Spleen (tissue), 11 donors: Measurements from ENCODE around the gene SPATA12. TPM values are rescaled to one million over a fixed set of nuclear protein-coding genes. Genes with fewer than 3 reads are reported as not detected.

ENCODE experiments used
- DNase-seq: peaks from one replicate; pipeline ENCODE4 v3.0.0-alpha.2; 2020
- H3K27ac ChIP-seq, 8 donors: fragments of 200-600 bp; sonication (generic) in 7 of 8; 1 replicate in 4 of 8; 2 replicates in 4 of 8; pipeline versions ENCODE4 v1.5.0 to v1.8.0; 2016 to 2021; ENCODE audit warnings: inconsistent platforms in 4 of 8, mild to moderate bottlenecking in 4 of 8, moderate library complexity in 1 of 8
- H3K27me3 ChIP-seq, 7 donors: fragments of 200-600 bp; sonication (generic) in 6 of 7; replicated peaks in 1 of 7; 1 replicate in 4 of 7; 2 replicates in 3 of 7; pipeline versions ENCODE4 v1.5.0 to v1.8.0; 2016 to 2021; ENCODE audit warnings: inconsistent platforms in 3 of 7, mild to moderate bottlenecking in 1 of 7
- H3K36me3 ChIP-seq, 6 donors: fragments of 200-600 bp; sonication (generic) in 5 of 6; 1 replicate in 4 of 6; 2 replicates in 2 of 6; pipeline versions ENCODE4 v1.5.0 to v1.8.0; 2016 to 2021; ENCODE audit warnings: inconsistent platforms in 2 of 6
- H3K4me1 ChIP-seq, 6 donors: fragments of 200-600 bp; sonication (generic) in 5 of 6; 1 replicate in 3 of 6; 2 replicates in 3 of 6; pipeline versions ENCODE4 v1.5.0 to v1.8.0; 2016 to 2021; ENCODE audit warnings: inconsistent platforms in 3 of 6
- H3K4me3 ChIP-seq, 8 donors: fragments of 200-600 bp; sonication (generic) in 7 of 8; 1 replicate in 4 of 8; 2 replicates in 4 of 8; pipeline versions ENCODE4 v1.5.0 to v1.8.0; 2016 to 2021; ENCODE audit warnings: inconsistent platforms in 4 of 8, mild to moderate bottlenecking in 4 of 8, moderate library complexity in 2 of 8
- H3K9me3 ChIP-seq, 8 donors: fragments of 200-600 bp; sonication (generic) in 7 of 8; 1 replicate in 4 of 8; 2 replicates in 4 of 8; pipeline versions ENCODE4 v1.5.0 to v1.8.0; 2016 to 2021; ENCODE audit warnings: inconsistent platforms in 4 of 8
- POLR2A ChIP-seq, 3 donors: fragments of 450-650 bp; IDR thresholded peaks; one replicate each; pipeline ENCODE4 v1.5.1; 2017; ENCODE audit warnings: antibody characterized with exemption in 3 of 3, mild to moderate bottlenecking in 1 of 3
- POLR2AphosphoS5 ChIP-seq, 3 donors: sonication (generic); formaldehyde crosslinking; IDR thresholded peaks; one replicate each; pipeline ENCODE4 v1.5.1; 2017; ENCODE audit warnings: antibody characterized with exemption in 3 of 3
- WGBS, 5 donors: extraction: QIAGEN DNeasy Blood & Tissue Kit in 3 of 5; methylation state at CpG; one replicate each; pipeline versions ENCODE4 v1.1.5 to v1.1.7; 2013 to 2018; 5-methylcytosine and 5-hydroxymethylcytosine counted together
- intact Hi-C: fragments of 100-400 bp; cut with DNase I; formaldehyde crosslinking; loops from one replicate; pipeline ENCODE4 v1.15.0; 2023; ENCODE audit warnings: low total_unique reads
- polyA plus RNA-seq, 3 donors: library from polyadenylated mRNA; stranded (reverse); fragments of 200-250 nt; gene quantifications; one replicate each; pipeline ENCODE4 v1.2.1, GENCODE V29; 2013
- total RNA-seq, 7 donors: library from RNA; depleted of rRNA in 3 of 7; stranded (reverse); fragments of >200 nt in 3 of 7; fragmentation: NEBNext Ultra II Directional in 4 of 7; extraction: Animal tissue kit (Norgen Biotek cat#: 25700) in 4 of 7; gene quantifications; one replicate each; pipeline versions ENCODE4 v1.1.0 to v1.2.1, GENCODE V29; 2016 to 2021
- TF ChIP-seq, protein P1 (sequence below), 11 experiments: fragments of 200-600 bp in 7 of 11; fragments of 450-650 bp in 4 of 11; sonication (generic) in 4 of 11; IDR thresholded peaks in 8 of 11; conservative IDR thresholded peaks in 3 of 11; 1 replicate in 7 of 11; 2 replicates in 4 of 11; pipeline versions ENCODE4 v1.4.0 to v1.8.0; 2016 to 2021; ENCODE audit warnings: antibody characterized with exemption in 11 of 11, inconsistent platforms in 4 of 11, mild to moderate bottlenecking in 1 of 11
- donor health status: healthy with polysubstance abuse.
- donor health status: DM: no; HTN: no; CAD: no; lungs with moderate emphysema.
- donor health status: DM: no; HTN: no; CAD: no.
- donor health status: Bipolar disorder and iron deficiency.
- donor health status: healthy.
- donor health status: DM: no; HTN: no; CAD: no.
- donor health status: DM: yes; HTN: yes; CAD: no.

Gene SPATA12
- total and polyA plus RNA-seq, 10 donors: 0.13 to 0.34 (median 0.16) TPM; not detected in 5

DNA sequence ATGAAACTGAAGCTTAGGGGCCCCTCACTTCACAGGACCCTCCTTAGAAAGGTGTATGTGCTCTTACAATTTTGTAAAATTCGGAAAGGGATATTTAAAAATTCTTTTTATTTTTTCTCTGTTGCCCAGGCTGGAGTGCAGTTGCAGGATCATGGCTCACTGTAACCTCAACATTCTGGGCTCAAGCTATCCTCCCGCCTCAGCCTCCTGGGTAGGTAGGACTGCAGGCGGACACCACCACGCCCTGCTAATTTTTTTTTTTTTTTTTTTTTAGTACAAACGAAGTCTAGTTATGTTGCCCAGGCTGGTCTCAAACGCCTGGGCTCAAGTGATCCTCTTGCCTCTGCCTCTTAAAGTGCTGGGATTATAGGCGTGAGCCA, 45.1 kb upstream of the SPATA12 start:
- Histone ChIP-seq H3K27me3 (no peaks in the 10 kb centered on the region), H3K27ac (no peak overlapping the region), H3K4me1 (peaks cover 0 to 4% (median 0%) of the 10 kb centered on the region in 6 donors), H3K4me3 (no peak overlapping the region), H3K9me3 (peaks cover 0 to 10% (median 0%) of the 10 kb centered on the region in 8 donors), H3K36me3 (no peaks in the 10 kb centered on the region)
- no peak for DNase-seq
- intact Hi-C loops: no loop called here
- 80 to 95% (median 92%) methylated on average over 7 of the region's 7 CpGs for WGBS, 5 donors
- TF ChIP-seq POLR2A (IDR thresholded peaks at IDR 0.05) (no peak), POLR2AphosphoS5 (IDR thresholded peaks at IDR 0.05) (no peak)
- TF ChIP-seq, protein P1, sequence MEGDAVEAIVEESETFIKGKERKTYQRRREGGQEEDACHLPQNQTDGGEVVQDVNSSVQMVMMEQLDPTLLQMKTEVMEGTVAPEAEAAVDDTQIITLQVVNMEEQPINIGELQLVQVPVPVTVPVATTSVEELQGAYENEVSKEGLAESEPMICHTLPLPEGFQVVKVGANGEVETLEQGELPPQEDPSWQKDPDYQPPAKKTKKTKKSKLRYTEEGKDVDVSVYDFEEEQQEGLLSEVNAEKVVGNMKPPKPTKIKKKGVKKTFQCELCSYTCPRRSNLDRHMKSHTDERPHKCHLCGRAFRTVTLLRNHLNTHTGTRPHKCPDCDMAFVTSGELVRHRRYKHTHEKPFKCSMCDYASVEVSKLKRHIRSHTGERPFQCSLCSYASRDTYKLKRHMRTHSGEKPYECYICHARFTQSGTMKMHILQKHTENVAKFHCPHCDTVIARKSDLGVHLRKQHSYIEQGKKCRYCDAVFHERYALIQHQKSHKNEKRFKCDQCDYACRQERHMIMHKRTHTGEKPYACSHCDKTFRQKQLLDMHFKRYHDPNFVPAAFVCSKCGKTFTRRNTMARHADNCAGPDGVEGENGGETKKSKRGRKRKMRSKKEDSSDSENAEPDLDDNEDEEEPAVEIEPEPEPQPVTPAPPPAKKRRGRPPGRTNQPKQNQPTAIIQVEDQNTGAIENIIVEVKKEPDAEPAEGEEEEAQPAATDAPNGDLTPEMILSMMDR (IDR thresholded peaks at IDR 0.05 in 8 of 11, conservative IDR thresholded peaks at IDR 0.05 in 3 of 11): no peak

DNA sequence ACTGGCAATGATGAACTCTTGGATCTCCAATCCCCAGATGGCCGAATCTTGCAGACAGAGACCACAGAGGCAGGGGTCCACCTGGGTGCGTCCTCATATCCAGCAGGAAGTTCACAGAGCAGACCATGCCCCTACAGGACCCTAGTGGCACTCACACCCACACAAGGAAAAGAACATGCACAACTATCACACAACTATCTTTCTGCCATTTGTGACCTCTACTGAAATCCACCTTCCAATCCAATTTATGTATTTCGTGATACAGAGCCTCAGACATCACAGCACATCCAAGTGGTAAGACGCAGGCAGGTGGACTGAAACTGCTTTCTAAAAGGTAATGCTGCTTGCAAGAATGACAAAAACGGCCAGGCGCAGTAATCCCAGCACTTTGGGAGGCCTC, 44.6 kb upstream of the SPATA12 start:
- Histone ChIP-seq H3K36me3 (no peaks in the 10 kb centered on the region), H3K4me3 (no peak overlapping the region), H3K27me3 (no peaks in the 10 kb centered on the region), H3K9me3 (peaks cover 0 to 10% (median 0%) of the 10 kb centered on the region in 8 donors), H3K4me1 (peaks cover 0 to 4% (median 0%) of the 10 kb centered on the region in 6 donors), H3K27ac (no peak overlapping the region)
- TF ChIP-seq POLR2A (IDR thresholded peaks at IDR 0.05): no peak
- intact Hi-C loops: no loop called here
- no peak for DNase-seq
- WGBS, 5 donors: 91 to 96% (median 94%) methylated on average over 6 of the region's 6 CpGs

DNA sequence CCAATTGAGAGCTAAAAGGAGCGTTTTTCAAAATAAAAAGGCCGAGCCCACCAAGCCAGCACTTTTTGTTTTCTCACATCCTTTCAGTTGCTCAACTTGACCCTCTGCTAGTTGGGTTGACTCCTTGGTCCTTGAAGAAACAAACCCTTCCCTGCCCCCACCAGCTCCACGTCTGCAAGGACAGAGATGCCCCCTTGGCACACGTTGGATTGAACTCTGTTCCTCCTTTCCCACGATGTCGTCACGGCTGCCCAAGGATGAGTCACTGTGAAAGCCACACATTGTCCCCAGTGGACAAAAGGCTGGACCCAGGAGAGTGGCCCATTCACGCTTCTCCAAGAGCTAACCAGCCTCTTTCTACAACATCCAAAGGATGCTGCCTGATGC, 43.0 kb upstream of the SPATA12 start:
- 47 to 72% (median 57%) methylated on average over 8 of the region's 8 CpGs for WGBS, 5 donors
- H3K27ac ChIP-seq: no peak overlapping the region
- H3K4me1 ChIP-seq: peaks cover 0 to 4% (median 0%) of the 10 kb centered on the region in 6 donors
- no peaks in the 10 kb centered on the region for H3K27me3 ChIP-seq
- DNase-seq: no peak
- H3K36me3 ChIP-seq: no peaks in the 10 kb centered on the region
- H3K9me3 ChIP-seq: peaks cover 0 to 10% (median 0%) of the 10 kb centered on the region in 8 donors
- H3K4me3 ChIP-seq: no peak overlapping the region
- intact Hi-C loops: no loop called here
- no peak for TF ChIP-seq POLR2A (IDR thresholded peaks at IDR 0.05)
- TF ChIP-seq POLR2AphosphoS5 (IDR thresholded peaks at IDR 0.05): no peak
- TF ChIP-seq, protein P1 (IDR thresholded peaks at IDR 0.05 in 8 of 11, conservative IDR thresholded peaks at IDR 0.05 in 3 of 11): no peak

DNA sequence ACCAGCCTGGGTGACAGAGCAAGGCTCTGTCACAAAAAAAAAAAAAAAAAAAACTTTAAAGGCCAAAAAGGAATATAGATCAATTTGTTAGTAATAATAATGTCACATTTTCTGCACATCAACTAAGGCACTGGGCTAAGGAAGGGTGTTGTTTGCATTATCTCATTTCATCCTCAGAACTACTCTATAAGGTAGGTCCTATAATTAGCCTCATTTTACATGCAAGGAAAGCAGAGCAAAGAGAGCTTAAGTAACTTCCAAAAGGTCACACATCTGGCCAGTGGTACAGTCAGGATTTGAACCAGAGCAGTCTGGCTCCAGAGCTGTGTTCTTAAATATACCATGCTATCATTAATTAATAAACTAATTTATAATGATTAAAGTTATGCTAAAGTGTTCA, 42.2 kb upstream of the SPATA12 start:
- no peak for TF ChIP-seq POLR2A (IDR thresholded peaks at IDR 0.05)
- TF ChIP-seq POLR2AphosphoS5 (IDR thresholded peaks at IDR 0.05): no peak
- TF ChIP-seq, protein P1 (IDR thresholded peaks at IDR 0.05 in 8 of 11, conservative IDR thresholded peaks at IDR 0.05 in 3 of 11): no peak
- intact Hi-C loops: no loop called here
- no peak for DNase-seq

DNA sequence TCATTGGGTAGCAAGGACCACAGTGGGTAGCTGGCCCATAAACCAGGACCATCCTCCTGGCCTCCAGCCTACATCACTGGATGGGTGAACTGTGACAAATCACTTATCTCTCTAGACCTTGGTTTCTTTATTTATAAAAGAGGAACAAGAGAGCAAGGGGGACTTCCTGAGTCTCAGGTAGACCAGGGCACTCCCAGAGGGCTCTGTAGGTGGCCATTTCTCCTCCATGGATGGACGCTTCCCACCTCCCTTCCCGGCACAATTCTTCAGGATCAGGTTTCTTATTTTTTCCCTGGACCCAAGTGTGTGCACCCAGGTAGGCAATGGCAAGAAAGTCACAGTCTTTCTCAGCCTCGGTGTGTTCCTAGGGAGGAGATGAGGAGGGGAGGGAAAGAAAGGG, 41.4 kb upstream of the SPATA12 start:
- Histone ChIP-seq H3K4me1 (peaks cover 0 to 4% (median 0%) of the 10 kb centered on the region in 6 donors), H3K4me3 (no peak overlapping the region), H3K27ac (no peak overlapping the region), H3K9me3 (peaks cover 0 to under 1% (median 0%) of the 10 kb centered on the region in 8 donors), H3K36me3 (no peaks in the 10 kb centered on the region), H3K27me3 (no peaks in the 10 kb centered on the region)
- TF ChIP-seq POLR2A (IDR thresholded peaks at IDR 0.05) (no peak), POLR2AphosphoS5 (IDR thresholded peaks at IDR 0.05) (no peak)
- TF ChIP-seq, protein P1 (IDR thresholded peaks at IDR 0.05 in 8 of 11, conservative IDR thresholded peaks at IDR 0.05 in 3 of 11): no peak
- intact Hi-C loops: no loop called here
- 72 to 86% (median 79%) methylated on average over 3 of the region's 3 CpGs for WGBS, 5 donors
- no peak for DNase-seq

More for the DNA sequence above, 42.2 kb upstream of the SPATA12 start:
- peaks cover 0 to 8% (median 0%) of the 10 kb centered on the region in 8 donors for H3K9me3 ChIP-seq
- no peaks in the 10 kb centered on the region for H3K27me3 ChIP-seq
- no peak overlapping the region for H3K4me3 ChIP-seq
- no peaks in the 10 kb centered on the region for H3K36me3 ChIP-seq
- peaks cover 0 to 4% (median 0%) of the 10 kb centered on the region in 6 donors for H3K4me1 ChIP-seq
- H3K27ac ChIP-seq: no peak overlapping the region
